DND-41 (cell line): ENCODE data around the gene MBD2.

Experiments
- ATAC-seq: fragments of 200-7000 bp; cut with Tn5 transposase; 3 replicates; pipeline ENCODE4 v1.9.1; 2021; ENCODE audit warnings: low read depth; ENCODE audit not compliant: insufficient read depth
- DNase-seq: peaks from one replicate; pipeline ENCODE4 v3.0.0-alpha.2; 2020
- H2AFZ ChIP-seq: 2 replicates; pipeline ENCODE4 v1.6.0; 2012; ENCODE audit warnings: low read depth, low read length
- H3K27ac ChIP-seq: 2 replicates; pipeline ENCODE4 v1.5.1; 2012; ENCODE audit warnings: low read length, inconsistent platforms
- H3K27me3 ChIP-seq: fragments of 200-600 bp; sonication (generic); 2 replicates; pipeline ENCODE4 v1.6.0; 2012; ENCODE audit warnings: low read length, mild to moderate bottlenecking, inconsistent platforms; ENCODE audit not compliant: insufficient read depth, poor library complexity
- H3K36me3 ChIP-seq: 2 replicates; pipeline ENCODE4 v1.5.1; 2012; ENCODE audit warnings: low read length, inconsistent platforms; ENCODE audit not compliant: insufficient read depth
- H3K4me1 ChIP-seq: 2 replicates; pipeline ENCODE4 v1.5.1; 2012; ENCODE audit warnings: mild to moderate bottlenecking, low read length; ENCODE audit not compliant: insufficient read depth
- H3K4me2 ChIP-seq: 2 replicates; pipeline ENCODE4 v1.6.0; 2012; ENCODE audit warnings: mild to moderate bottlenecking, moderate library complexity, low read length, inconsistent platforms; ENCODE audit not compliant: insufficient read depth
- H3K4me3 ChIP-seq, 2 experiments: fragments of 200-600 bp in 1 of 2; shearing (Covaris generic) in 1 of 2; 2 replicates each; pipeline ENCODE4 v1.5.1; 2012 to 2016; ENCODE audit warnings: inconsistent platforms in 2 of 2, low read length in 2 of 2, mild to moderate bottlenecking in 2 of 2, low read depth in 1 of 2, moderate library complexity in 1 of 2
- H3K79me2 ChIP-seq: 2 replicates; pipeline ENCODE4 v1.6.0; 2012; ENCODE audit warnings: low read length, inconsistent platforms; ENCODE audit not compliant: insufficient read depth
- H3K9ac ChIP-seq: 2 replicates; pipeline ENCODE4 v1.6.0; 2012; ENCODE audit warnings: low read depth, mild to moderate bottlenecking, inconsistent platforms, low read length, moderate library complexity
- H3K9me3 ChIP-seq: 2 replicates; pipeline ENCODE4 v1.5.1; 2012; ENCODE audit warnings: low read length, moderate library complexity, mild to moderate bottlenecking, inconsistent platforms; ENCODE audit not compliant: insufficient read depth, severe bottlenecking
- H4K20me1 ChIP-seq: 2 replicates; pipeline ENCODE4 v1.6.0; 2012; ENCODE audit warnings: low read length; ENCODE audit not compliant: insufficient read depth
- CTCF ChIP-seq: IDR thresholded peaks from 2 replicates; pipeline ENCODE4 v1.5.1; 2012; ENCODE audit warnings: borderline replicate concordance, low read length, moderate library complexity, mild to moderate bottlenecking; ENCODE audit not compliant: poor library complexity, severe bottlenecking; ENCODE audit errors: extremely low read depth
- EZH2 ChIP-seq: IDR thresholded peaks from 3 replicates; pipeline ENCODE4 v1.6.1; 2012; ENCODE audit warnings: borderline replicate concordance, low read depth, mild to moderate bottlenecking, moderate library complexity, low read length, inconsistent platforms; ENCODE audit not compliant: severe bottlenecking

The MBD2 gene

GRCh38 chr18:54197747-54198411 lies 26.6 kb downstream of the MBD2 start:
- DNase-seq (no peak), ATAC-seq (no peak)
- Histone ChIP-seq H3K4me1 (no peaks in the 10 kb centered on the region), H3K9me3 (no peaks in the 10 kb centered on the region), H3K4me2 (no peak overlapping the region), H3K27me3 (no peaks in the 10 kb centered on the region), H2AFZ (no peak overlapping the region), H3K79me2 (peaks cover 50% of the 10 kb centered on the region), H3K36me3 (peaks cover 37% of the 10 kb centered on the region), H4K20me1 (peaks cover 17% of the 10 kb centered on the region; the same call in 1 of the 2 replicates), H3K9ac (no peak overlapping the region), H3K4me3 (no peak overlapping the region), H3K27ac (no peak overlapping the region)
- no peak for TF ChIP-seq CTCF
- TF ChIP-seq EZH2 = no peak

- TF ChIP-seq CTCF = no peak
- TF ChIP-seq EZH2 = no peak
- no peak for ATAC-seq
Observed at GRCh38 chr18:54193786-54194185, 30.7 kb downstream of the MBD2 start.

GRCh38 chr18:54192900-54193299 lies 31.6 kb downstream of the MBD2 start:
- no peak overlapping the region for H3K4me2 ChIP-seq
- H3K36me3 ChIP-seq = peaks cover 18% of the 10 kb centered on the region
- H3K4me1 ChIP-seq = no peaks in the 10 kb centered on the region
- H3K9me3 ChIP-seq = no peaks in the 10 kb centered on the region
- H3K27ac ChIP-seq = no peak overlapping the region
- peaks cover 13% of the 10 kb centered on the region; the same call in 1 of the 2 replicates for H4K20me1 ChIP-seq
- DNase-seq = no peak
- ATAC-seq = no peak
- no peak overlapping the region for H3K4me3 ChIP-seq
- H3K27me3 ChIP-seq = no peaks in the 10 kb centered on the region
- peaks cover 47% of the 10 kb centered on the region for H3K79me2 ChIP-seq
- no peak overlapping the region for H3K9ac ChIP-seq
- H2AFZ ChIP-seq = no peak overlapping the region
- TF ChIP-seq EZH2 (no peak), CTCF (no peak)

More at GRCh38 chr18:54193786-54194185, 30.7 kb downstream of the MBD2 start:
- Histone ChIP-seq H3K9me3 (no peaks in the 10 kb centered on the region), H3K4me3 (no peak overlapping the region), H4K20me1 (peaks cover 16% of the 10 kb centered on the region; the same call in 1 of the 2 replicates), H3K27ac (no peak overlapping the region), H3K9ac (no peak overlapping the region), H3K4me1 (no peaks in the 10 kb centered on the region), H3K27me3 (no peaks in the 10 kb centered on the region), H3K4me2 (no peak overlapping the region), H3K36me3 (peaks cover 22% of the 10 kb centered on the region; the same call in 1 of the 2 replicates), H2AFZ (no peak overlapping the region), H3K79me2 (peaks cover 56% of the 10 kb centered on the region)
- DNase-seq = no peak
